GM21737 (cell line): ENCODE data around the gene CORO2A.
"Not testable (repeated sequence)": the region's sequence is repeated elsewhere in the genome, so short reads cannot be mapped to it uniquely, and the experiment has no call there.

ENCODE experiments used
- ATAC-seq: cut with Tn5 transposase; IDR thresholded peaks from one replicate; pipeline ENCODE4 v1.9.1; 2021; ENCODE audit warnings: mild to moderate bottlenecking, moderate library complexity; ENCODE audit not compliant: unreplicated experiment

Gene CORO2A

GRCh38 chr9:98191671-98192502 lies 550 bp downstream of the CORO2A start:
- no peak for ATAC-seq

GRCh38 chr9:98191181-98191608 lies 1.2 kb downstream of the CORO2A start:
- no peak for ATAC-seq

- ATAC-seq, result no peak
These were observed 1.7 kb downstream of the CORO2A start for GRCh38 chr9:98190757-98191105.

GRCh38 chr9:98189412-98189811 lies 3.0 kb downstream of the CORO2A start:
- no peak for ATAC-seq

DNA sequence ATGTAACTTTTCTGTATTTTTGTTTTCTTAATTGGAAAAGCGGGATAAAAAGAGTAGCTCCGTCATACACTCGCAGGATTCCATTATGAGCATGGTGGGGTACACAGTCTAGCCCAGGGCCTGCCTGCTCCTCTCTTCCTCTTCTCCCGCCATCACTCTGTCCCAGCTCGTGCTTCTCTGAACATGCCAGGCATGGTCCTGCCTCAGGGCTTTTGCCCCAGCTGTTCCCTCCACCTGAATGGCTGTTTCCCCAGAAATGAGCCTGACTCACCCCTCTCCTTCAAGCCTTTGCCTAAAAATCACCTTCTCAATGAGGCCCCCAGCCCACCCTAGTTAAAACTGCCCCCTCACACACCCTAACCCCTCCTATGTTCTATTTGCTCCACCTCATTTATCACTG lies 4.5 kb downstream of the CORO2A start:
- ATAC-seq, result no peak

GRCh38 chr9:98186236-98186635 lies 6.2 kb downstream of the CORO2A start:
- ATAC-seq, result no peak

DNA sequence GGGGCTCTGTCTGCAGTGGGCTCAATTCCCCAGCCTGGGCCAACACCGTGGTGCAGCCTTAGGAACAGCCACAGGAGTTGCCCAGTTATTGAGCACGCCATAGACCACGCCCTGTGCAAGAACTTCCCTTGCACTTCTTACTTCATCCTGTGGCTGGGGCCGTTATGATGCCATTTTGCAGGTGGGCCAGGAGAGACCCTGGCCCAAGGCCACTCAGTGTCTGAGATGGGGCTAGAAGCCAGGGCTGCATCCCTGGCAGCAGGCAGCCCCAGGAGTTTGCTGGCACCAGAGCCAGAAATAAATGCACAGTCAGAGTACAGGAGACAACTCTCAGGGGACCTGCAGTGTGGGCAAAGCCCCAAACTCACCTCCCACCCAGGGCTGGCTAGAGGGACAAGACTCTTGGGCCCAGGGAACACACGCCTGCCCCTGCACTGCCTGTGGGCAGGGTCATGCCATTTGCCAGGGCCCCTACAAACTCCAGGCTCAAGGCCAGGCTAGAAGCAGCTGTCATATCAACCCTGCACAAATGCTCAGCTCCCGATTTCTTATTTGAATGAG lies 6.7 kb downstream of the CORO2A start:
- no peak for ATAC-seq

DNA sequence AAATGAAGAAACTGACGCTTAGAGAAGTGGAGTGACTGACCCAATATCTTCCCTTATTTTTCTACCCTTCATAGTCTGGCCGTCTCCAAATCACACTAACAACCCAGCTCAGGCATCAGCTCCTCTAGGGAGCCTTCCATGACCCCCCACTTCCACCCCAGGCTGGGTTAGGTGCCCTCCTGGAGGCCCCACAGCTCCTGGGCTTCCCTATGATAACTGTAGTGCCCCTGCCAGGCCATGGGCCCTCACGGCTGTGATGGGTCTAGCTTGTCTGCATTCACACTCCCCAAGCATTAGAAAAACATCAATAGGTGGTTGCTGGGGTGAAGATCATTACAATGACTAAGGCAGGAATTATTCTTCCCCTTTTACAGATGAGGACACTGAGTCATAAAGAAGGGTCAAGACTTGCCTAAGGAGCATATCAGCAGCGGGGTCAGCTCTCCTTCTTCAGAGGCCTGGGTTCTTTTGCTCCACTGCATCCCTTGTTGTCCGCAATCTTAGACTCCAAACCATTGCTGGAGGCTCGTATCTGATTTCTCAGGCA lies 7.3 kb downstream of the CORO2A start:
- ATAC-seq, result no peak

- ATAC-seq, result no peak
These were observed 8.1 kb downstream of the CORO2A start for GRCh38 chr9:98184326-98184725.

DNA sequence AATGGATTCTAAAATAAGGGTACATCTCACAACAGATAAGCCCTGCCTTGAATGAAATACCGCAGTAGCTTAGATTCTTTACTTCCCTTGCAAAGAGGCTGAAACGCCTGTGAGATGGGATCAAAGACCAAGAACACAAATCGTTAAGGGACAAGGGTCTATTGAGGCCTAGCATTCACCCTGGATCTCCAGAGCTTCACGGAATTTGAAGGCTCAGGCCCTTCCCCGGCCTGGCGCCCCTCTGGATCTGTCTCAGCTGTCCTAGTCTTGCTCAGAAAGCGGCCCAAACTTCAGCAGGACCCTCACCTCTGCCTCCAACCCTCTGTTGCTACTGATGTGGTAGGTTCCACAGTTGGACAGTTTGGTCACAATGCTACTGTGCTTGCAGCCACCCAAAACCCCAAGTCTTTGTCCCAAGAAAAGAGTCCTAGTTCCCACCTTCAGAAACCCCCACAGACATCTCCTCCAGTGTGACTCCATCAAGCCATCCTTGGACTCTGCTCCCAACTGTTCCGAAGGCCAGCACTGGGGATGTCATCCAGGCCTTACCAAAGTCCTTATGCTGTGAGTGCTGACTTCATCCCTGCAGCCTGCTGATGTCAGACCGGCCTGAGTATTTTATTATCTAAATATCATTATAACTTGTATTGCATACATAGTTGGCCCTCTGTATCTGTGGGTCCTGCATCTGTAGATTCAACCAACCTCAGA lies 9.4 kb downstream of the CORO2A start:
- ATAC-seq, result no peak

DNA sequence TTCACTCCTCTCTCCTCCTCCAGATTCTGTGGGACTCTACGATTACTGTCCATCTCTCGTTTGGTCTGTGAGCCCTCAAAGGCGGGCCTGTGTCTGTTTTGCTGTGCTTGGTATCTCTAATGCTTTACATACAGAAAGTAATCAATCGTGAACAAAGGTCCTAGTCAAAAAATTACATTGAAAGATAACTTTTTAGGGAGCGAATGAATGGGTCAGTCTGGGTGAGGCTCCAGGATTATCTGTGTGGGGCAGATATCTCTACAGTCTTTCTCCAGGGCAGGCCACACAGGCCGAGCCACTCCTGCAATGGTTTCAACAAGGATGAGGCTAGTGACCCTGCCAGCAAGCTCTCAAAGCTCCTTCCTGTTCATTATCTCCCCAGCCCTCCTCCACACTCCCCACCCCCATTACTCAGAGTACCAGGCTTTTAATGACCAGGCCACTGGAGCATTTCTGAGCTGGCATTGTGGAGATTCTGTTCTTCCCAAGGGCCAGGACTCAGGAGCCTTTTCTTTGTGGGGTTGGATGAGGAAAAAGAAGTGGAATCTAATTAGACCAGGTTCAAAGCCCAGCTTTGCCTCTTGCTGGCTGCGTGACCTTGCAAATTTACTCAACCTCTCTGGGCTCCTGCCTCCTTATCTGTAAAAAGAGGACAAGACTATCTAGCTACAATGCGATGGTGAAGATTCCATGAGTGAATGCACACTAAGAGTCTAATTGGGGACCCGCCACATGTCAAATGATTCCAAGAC lies 10.2 kb downstream of the CORO2A start:
- no peak for ATAC-seq

DNA sequence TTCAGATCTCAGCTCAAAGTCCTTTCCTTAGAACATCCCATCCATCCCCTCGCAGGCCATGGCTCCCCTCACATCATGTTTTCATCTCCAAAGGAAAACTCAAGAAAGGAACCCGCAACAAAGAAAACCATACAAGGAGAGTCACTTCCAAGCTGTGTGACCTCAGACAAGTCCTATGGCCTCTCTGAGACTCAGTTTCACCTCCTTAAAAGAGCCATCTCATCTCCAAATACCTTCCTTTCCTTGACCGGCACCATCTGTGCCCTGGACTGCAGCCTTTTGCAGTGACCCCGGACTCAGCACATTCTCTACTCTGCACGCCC lies 10.7 kb downstream of the CORO2A start:
- ATAC-seq, result no peak

DNA sequence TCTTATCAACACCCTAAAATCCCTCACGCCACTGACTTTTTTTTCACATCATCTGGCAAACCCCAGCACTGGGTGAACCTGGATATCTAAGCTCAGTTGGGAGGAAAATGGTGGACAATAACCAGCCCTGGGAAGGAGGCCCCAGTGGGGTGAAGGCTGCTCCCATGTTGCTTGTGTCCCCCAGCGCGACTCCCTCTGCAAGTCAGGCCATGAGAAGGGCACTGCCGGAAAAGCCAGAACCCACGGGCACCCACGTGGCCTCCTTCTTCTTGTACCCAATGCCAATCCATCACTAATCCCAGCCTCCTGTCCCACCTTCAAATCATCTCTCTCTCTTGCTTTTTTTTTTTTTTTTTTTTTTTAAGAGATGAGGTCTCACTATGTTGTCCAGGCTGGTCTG lies 11.4 kb downstream of the CORO2A start:
- ATAC-seq, result no peak

DNA sequence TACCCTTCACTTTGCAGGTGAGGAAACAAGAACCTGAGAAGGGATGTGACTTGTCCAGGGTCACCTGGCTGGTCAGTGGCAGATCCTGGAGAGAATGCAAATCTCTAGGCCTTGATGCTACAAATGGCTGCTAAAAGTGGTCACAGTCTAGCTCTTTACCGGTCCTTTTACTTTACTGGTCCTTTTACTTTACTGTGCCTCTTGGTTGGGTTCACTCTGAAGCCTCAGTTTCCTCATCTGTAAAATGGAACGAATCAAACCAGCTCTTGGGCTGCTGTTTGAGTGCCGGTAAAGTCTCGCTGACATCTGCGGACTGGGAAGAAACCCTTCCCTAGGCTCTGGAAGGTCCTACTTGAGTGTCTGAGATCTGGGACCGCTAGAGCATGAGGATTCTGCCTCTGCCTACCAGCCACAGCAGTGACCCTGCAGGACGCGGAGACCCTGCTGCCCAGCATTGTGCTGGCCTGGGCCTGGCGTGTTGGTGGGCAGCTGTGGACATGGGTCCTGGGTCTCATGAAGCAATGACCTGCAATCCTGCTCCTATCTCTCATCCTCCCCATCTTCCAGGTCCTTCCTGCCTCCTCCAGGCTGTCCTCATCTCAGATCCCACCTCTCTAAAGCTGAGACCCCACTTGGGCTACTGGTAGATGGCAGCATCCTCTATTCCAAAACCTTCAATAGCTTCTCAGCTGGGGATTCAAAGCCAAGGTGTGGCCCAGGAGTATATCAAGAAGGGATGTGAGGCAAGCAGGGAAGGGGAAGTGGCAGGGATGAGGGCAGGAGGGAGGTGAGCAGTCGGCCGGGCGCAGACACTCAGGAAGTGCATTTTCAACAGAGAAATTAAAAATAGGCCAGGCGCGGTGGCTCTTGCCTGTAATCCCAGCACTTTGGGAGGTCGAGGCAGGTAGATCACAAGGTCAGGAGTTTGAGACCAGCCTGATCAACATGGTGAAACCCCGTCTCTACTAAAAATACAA lies 13.3 kb downstream of the CORO2A start:
- ATAC-seq, result no peak

- ATAC-seq, result no peak
These were observed 15.8 kb downstream of the CORO2A start for GRCh38 chr9:98176391-98177259.

DNA sequence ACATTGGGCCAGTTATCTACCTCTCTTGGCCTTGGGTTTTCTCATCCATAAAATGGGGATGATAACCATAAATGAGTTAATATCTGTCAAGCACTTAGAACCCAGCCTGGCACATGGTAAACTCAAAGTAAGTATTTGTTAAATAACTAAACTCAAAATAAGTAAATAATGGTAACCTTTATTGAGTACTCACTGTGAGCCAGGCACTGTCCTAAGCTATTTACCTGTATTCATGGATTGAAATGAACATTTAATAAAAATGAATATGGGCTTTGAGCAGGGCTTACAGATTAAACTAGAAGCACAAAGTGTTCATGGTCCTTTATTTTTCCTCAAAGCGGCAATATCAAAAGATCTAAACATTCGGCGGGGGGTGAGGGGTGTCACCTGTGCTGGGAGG lies 16.7 kb downstream of the CORO2A start:
- no peak for ATAC-seq

DNA sequence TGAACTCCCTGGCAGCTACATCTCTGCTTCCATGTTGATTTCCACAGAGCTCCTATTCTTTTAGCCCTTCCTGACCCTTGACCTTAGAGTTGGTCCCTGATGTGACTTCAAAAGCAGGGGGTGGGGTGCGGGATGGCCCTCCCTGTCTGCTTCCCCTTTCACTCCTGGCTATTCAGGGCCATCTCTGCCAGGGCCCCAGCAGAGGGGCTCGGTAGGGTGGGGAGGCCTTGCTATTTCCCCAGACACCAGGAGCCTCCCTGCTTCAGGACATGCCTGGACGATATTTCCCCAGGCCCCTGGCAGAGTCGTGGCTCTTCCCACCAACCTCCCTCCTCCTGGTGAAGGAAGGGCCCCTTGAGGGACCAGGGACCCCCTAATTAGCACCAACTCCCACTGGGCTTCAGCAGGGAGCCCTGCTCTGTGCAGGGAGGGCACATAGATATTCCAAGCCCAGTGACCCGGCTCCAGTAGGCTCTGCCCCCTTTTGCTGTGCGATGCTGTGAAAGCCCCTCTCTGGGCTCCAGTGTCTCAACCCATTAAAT lies 17.3 kb downstream of the CORO2A start:
- ATAC-seq, result no peak

- not testable (repeated sequence) for ATAC-seq
These were observed 17.9 kb downstream of the CORO2A start for GRCh38 chr9:98174502-98174918.

GRCh38 chr9:98173181-98173580 lies 19.3 kb downstream of the CORO2A start:
- no peak for ATAC-seq
